ENCODE data around the gene SCAANT1.
A peak's percentile ranks its signal among the peaks of the same experiment; 100 is the strongest.

The SCAANT1 gene

DNA sequence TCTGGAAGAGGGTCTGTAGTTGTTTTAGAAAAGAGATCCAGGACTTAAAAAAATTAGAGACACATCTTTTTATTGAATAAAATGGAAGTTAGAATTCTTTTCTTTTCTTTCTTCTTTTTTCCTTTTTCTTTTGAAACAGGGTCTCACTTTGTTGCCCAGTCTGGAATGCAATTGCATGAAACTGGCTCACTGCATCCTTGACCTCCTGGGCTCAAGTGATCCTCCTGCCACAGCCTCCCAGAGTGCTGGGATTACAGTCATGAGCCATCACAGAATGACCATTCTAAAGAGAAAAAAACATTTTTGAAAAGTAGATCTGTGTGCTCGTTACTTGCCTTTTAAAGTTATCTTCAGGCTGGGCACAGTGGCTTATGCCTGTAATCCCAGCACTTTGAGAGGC, 45.0 kb downstream of the SCAANT1 start:
- no peak for TF ChIP-seq EZH2phosphoT487 (conservative IDR thresholded peaks at IDR 0.05; ENCODE audit: low read length)
- TF ChIP-seq CTCF (IDR thresholded peaks at IDR 0.05; ENCODE audit: insufficient read depth, low read length, poor library complexity, severe bottlenecking) = no peak
- Histone ChIP-seq H3K9me3 (ENCODE audit: insufficient read depth, low read length) (no peaks in the 10 kb centered on the region), H3K9me2 (replicated peaks; ENCODE audit: insufficient read depth, low read length) (no peaks in the 10 kb centered on the region), H3K27me3 (ENCODE audit: low read length) (no peaks in the 10 kb centered on the region), H2AFZ (ENCODE audit: low read depth, low read length, severe bottlenecking) (no peak overlapping the region), H3F3A (ENCODE audit: insufficient read depth) (no peaks in the 10 kb centered on the region; the same call in 1 of the 2 replicates), H3K27ac (ENCODE audit: low read depth, low read length) (no peak overlapping the region), H3K4me2 (ENCODE audit: low read depth, low read length, poor library complexity, severe bottlenecking) (peak overlapping the region; percentile 17), H3K36me3 (ENCODE audit: low read length) (peaks cover 6% of the 10 kb centered on the region; the same call in 1 of the 2 replicates), H3K79me2 (ENCODE audit: insufficient read depth, low read length) (peaks cover 92% of the 10 kb centered on the region), H3K9ac (ENCODE audit: low read length) (no peak overlapping the region), H4K20me1 (ENCODE audit: low read depth, low read length) (peaks cover 9% of the 10 kb centered on the region; the same call in 1 of the 2 replicates), H3K4me3 (ENCODE audit: insufficient read depth, low read length, poor library complexity, severe bottlenecking) (no peak overlapping the region)

GRCh38 chr3:63864965-63865327, 47.2 kb downstream of the SCAANT1 start:
- H3K9me2 ChIP-seq (replicated peaks; ENCODE audit: insufficient read depth, low read length) = no peaks in the 10 kb centered on the region
- H3K9me3 ChIP-seq (ENCODE audit: insufficient read depth, low read length) = no peaks in the 10 kb centered on the region
- H3K4me3 ChIP-seq (ENCODE audit: insufficient read depth, low read length, poor library complexity, severe bottlenecking) = peak overlapping the region; percentile 73
- peaks cover 6% of the 10 kb centered on the region; the same call in 1 of the 2 replicates for H3K36me3 ChIP-seq (ENCODE audit: low read length)
- H3K27me3 ChIP-seq (ENCODE audit: low read length) = no peaks in the 10 kb centered on the region
- peaks cover 92% of the 10 kb centered on the region for H3K79me2 ChIP-seq (ENCODE audit: insufficient read depth, low read length)
- H2AFZ ChIP-seq (ENCODE audit: low read depth, low read length, severe bottlenecking) = peak overlapping the region; percentile 85
- peak overlapping the region; percentile 75 for H3K27ac ChIP-seq (ENCODE audit: low read depth, low read length)
- peak overlapping the region; percentile 63 for H3K4me2 ChIP-seq (ENCODE audit: low read depth, low read length, poor library complexity, severe bottlenecking)
- peak overlapping the region; percentile 70 for H3K9ac ChIP-seq (ENCODE audit: low read length)
- H4K20me1 ChIP-seq (ENCODE audit: low read depth, low read length) = no peaks in the 10 kb centered on the region
- H3F3A ChIP-seq (ENCODE audit: insufficient read depth) = no peaks in the 10 kb centered on the region; the same call in 1 of the 2 replicates
- no peak for TF ChIP-seq CTCF (IDR thresholded peaks at IDR 0.05; ENCODE audit: insufficient read depth, low read length, poor library complexity, severe bottlenecking)
- no peak for TF ChIP-seq EZH2phosphoT487 (conservative IDR thresholded peaks at IDR 0.05; ENCODE audit: low read length)

- Histone ChIP-seq H3F3A (ENCODE audit: insufficient read depth) (no peaks in the 10 kb centered on the region; the same call in 1 of the 2 replicates), H3K27me3 (ENCODE audit: low read length) (no peaks in the 10 kb centered on the region), H3K36me3 (ENCODE audit: low read length) (peaks cover 6% of the 10 kb centered on the region; the same call in 1 of the 2 replicates), H3K9me2 (replicated peaks; ENCODE audit: insufficient read depth, low read length) (no peaks in the 10 kb centered on the region), H3K9me3 (ENCODE audit: insufficient read depth, low read length) (no peaks in the 10 kb centered on the region), H3K9ac (ENCODE audit: low read length) (peak overlapping the region; percentile 70), H3K4me3 (ENCODE audit: insufficient read depth, low read length, poor library complexity, severe bottlenecking) (peak overlapping the region; percentile 73), H3K27ac (ENCODE audit: low read depth, low read length) (peak overlapping the region; percentile 75), H3K79me2 (ENCODE audit: insufficient read depth, low read length) (peaks cover 92% of the 10 kb centered on the region), H2AFZ (ENCODE audit: low read depth, low read length, severe bottlenecking) (peak overlapping the region; percentile 85), H3K4me2 (ENCODE audit: low read depth, low read length, poor library complexity, severe bottlenecking) (peak overlapping the region; percentile 63), H4K20me1 (ENCODE audit: low read depth, low read length) (no peaks in the 10 kb centered on the region)
- TF ChIP-seq CTCF (IDR thresholded peaks at IDR 0.05; ENCODE audit: insufficient read depth, low read length, poor library complexity, severe bottlenecking) (no peak), EZH2phosphoT487 (conservative IDR thresholded peaks at IDR 0.05; ENCODE audit: low read length) (no peak)
Measured at GRCh38 chr3:63864008-63864964, 47.9 kb downstream of the SCAANT1 start.
